Thoracic aorta (tissue), 2 donors: ENCODE data around the gene SNAPC4. TPM values are rescaled to one million over a fixed set of nuclear protein-coding genes. Genes with fewer than 3 reads are reported as not detected.
A peak's percentile ranks its signal among the peaks of the same experiment; 100 is the strongest.

ENCODE experiments used
- ATAC-seq: fragments of 150-250 bp; one replicate; pipeline ENCODE4 v1.8.0; 2017; ENCODE audit warnings: low read depth; ENCODE audit not compliant: insufficient number of reproducible peaks, low FRiP score
- DNase-seq: peaks from one replicate; pipeline ENCODE4 v3.0.0-alpha.2; 2020; ENCODE audit warnings: low spot score
- H3K27ac ChIP-seq, 2 donors: fragments of 200-600 bp; sonication (generic); 1 replicate in 1 of 2; 2 replicates in 1 of 2; pipeline ENCODE4 v1.5.1; 2016; ENCODE audit warnings: mild to moderate bottlenecking in 2 of 2, moderate library complexity in 2 of 2
- H3K27me3 ChIP-seq: fragments of 200-600 bp; sonication (generic); replicated peaks from 2 replicates; pipeline ENCODE4 v1.6.0; 2016; ENCODE audit warnings: mild to moderate bottlenecking; ENCODE audit not compliant: insufficient read depth
- H3K36me3 ChIP-seq: fragments of 200-600 bp; sonication (generic); one replicate; pipeline ENCODE4 v1.5.1; 2016
- H3K4me1 ChIP-seq, 2 donors: fragments of 200-600 bp; sonication (generic); 1 replicate in 1 of 2; 2 replicates in 1 of 2; pipeline versions ENCODE4 v1.5.1 to v1.6.0; 2016; ENCODE audit warnings: low read depth in 2 of 2, mild to moderate bottlenecking in 1 of 2; ENCODE audit not compliant: control insufficient read depth in 1 of 2
- H3K4me3 ChIP-seq: fragments of 200-600 bp; sonication (generic); 2 replicates; pipeline ENCODE4 v1.5.1; 2016; ENCODE audit warnings: mild to moderate bottlenecking
- H3K9me3 ChIP-seq: fragments of 200-600 bp; sonication (generic); 2 replicates; pipeline ENCODE4 v1.5.1; 2016
- total RNA-seq, 2 donors: library from RNA; depleted of rRNA; stranded (reverse); fragments of >200 nt; gene quantifications; one replicate each; pipeline versions ENCODE4 v1.1.0 to v1.2.3, GENCODE V29; 2016
- TF ChIP-seq, protein P1 (sequence below): fragments of 200-600 bp; sonication (generic); IDR thresholded peaks from one replicate; pipeline ENCODE4 v1.5.1; 2019; ENCODE audit warnings: antibody characterized with exemption

The SNAPC4 gene
- total RNA-seq, 2 donors from 2014 or later = 8.0 to 8.5 TPM

DNA sequence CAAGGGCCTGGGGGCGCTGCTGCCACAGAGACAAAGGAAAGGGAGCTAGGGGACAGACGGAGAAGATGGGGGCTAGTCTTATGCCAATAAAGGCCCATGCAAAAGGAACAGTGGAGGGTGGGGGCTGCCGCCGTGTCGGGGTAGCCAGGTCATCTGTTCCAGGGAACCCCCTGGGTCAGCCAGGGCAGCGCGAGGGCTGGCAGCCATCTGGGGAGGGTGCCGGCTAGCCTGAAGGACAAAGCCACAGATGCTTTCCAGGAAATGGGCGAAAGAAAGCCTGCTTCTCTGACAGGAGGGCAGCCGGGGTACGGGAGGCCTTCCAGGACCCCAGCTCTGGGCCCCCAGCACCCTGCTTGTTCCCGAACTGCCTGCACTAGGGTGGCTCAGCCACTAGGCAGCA lies 24.9 kb downstream of the SNAPC4 start:
- Histone ChIP-seq H3K27ac (no peak overlapping the region), H3K9me3 (no peaks in the 10 kb centered on the region), H3K36me3 (peaks cover 2% of the 10 kb centered on the region), H3K27me3 (no peaks in the 10 kb centered on the region), H3K4me1 (no peaks in the 10 kb centered on the region), H3K4me3 (no peak overlapping the region)
- no peak for ATAC-seq
- TF ChIP-seq, protein P1, sequence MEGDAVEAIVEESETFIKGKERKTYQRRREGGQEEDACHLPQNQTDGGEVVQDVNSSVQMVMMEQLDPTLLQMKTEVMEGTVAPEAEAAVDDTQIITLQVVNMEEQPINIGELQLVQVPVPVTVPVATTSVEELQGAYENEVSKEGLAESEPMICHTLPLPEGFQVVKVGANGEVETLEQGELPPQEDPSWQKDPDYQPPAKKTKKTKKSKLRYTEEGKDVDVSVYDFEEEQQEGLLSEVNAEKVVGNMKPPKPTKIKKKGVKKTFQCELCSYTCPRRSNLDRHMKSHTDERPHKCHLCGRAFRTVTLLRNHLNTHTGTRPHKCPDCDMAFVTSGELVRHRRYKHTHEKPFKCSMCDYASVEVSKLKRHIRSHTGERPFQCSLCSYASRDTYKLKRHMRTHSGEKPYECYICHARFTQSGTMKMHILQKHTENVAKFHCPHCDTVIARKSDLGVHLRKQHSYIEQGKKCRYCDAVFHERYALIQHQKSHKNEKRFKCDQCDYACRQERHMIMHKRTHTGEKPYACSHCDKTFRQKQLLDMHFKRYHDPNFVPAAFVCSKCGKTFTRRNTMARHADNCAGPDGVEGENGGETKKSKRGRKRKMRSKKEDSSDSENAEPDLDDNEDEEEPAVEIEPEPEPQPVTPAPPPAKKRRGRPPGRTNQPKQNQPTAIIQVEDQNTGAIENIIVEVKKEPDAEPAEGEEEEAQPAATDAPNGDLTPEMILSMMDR = no peak
- DNase-seq = no peak

- DNase-seq (no peak), ATAC-seq (no peak)
- Histone ChIP-seq H3K36me3 (peaks cover 1% of the 10 kb centered on the region), H3K4me1 (no peaks in the 10 kb centered on the region), H3K4me3 (no peak overlapping the region), H3K27ac (no peak overlapping the region), H3K27me3 (no peaks in the 10 kb centered on the region), H3K9me3 (no peaks in the 10 kb centered on the region)
- TF ChIP-seq, protein P1 = no peak
Observed at GRCh38 chr9:136374183-136374575, 25.8 kb downstream of the SNAPC4 start.

DNA sequence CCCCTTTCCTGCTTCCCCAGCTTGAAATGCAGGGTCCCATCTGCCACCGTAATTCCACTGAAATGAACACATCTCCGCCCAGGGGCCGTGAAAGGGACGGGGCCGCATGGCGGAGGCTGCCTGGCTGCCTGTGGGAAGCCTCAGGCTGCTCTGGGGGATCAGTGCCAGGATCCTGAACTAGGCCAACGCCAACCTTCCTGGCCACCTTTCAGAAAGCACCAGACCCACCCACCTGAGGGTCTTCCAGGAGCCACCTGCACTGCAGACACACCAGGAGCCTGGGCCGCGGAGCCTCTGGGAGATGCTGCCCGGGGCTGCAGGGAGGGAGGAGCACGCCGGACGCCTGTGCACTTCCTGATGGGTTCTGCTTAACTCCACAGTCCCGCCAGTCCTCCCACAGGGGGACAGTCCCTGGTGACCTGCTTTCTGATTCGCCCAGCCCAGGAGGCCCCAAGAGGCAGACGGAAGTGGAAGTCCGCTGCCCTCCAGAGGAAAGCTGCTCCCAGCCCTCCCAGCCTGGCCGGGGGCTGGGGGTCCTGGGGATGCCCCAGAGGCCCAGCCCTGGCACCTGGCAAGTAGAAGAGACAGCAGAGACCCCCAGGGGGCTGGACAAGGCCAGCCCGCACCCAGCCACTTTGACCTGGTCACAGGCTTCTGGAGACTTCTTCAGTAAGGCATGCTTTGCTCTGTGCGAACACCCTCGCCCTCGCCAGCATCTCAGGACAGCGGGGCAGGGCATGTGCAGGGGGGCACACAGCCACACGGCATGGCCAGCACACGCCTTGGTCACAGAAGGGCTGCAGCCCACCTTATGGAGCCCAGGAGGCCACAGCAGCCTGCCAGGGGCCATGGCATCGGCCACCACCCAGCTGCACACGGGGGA lies 26.4 kb downstream of the SNAPC4 start, which contains the start of gene CARD9:
CARD9 (minus strand) TSS at position 370 of the 883 bp plus-strand sequence. CDS start 1,591 bp downstream, outside the sequence.
- ATAC-seq (no peak), DNase-seq (no peak)
- Histone ChIP-seq H3K4me3 (peak within 1 kb of the TSS; percentile 58), H3K9me3 (no peaks in the 10 kb centered on the region), H3K27ac (no peak within 1 kb of the TSS), H3K4me1 (no peaks in the 10 kb centered on the region), H3K36me3 (no peaks in the 10 kb centered on the region), H3K27me3 (no peaks in the 10 kb centered on the region)
- TF ChIP-seq, protein P1 = no peak

DNA sequence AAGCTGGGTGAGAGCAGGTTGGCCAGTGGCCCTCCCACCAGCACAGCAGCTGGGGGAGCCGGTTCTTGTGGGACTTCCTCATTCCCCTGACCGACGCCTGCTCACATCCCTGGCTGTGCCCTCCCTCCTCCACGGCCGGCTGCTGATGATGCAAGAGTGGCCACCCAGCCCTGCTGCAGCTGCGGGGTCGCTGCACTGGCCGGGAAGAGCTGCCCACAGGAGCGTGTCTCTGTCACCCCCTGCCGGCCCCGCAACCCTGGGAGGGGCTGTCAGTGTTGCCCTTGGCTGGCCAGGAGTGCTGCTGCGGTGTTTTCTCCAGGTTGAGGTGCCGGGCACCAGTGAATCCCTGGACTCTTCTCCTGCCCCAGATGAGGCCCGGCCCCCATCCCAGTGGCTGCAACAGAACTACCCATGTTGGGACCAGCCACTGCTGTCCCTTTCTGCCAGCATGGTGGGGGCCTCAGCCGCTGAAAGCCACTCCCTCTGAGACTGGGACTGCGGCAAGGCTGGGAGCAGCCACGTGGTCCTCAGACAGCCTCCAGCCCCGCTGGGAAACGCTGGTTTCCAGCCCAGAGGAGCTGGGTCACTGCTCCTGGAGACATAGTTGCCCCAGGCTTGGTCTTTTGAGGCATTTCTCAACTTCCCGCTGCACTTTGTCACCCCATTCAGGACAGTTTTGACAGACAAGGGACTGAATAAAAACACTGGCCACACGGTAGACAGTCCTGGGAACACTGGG lies 27.2 kb downstream of the SNAPC4 start:
- no peaks in the 10 kb centered on the region for H3K9me3 ChIP-seq
- H3K27me3 ChIP-seq = no peaks in the 10 kb centered on the region
- no peaks in the 10 kb centered on the region for H3K36me3 ChIP-seq
- TF ChIP-seq, protein P1 = no peak
- ATAC-seq = no peak
- no peak overlapping the region for H3K27ac ChIP-seq
- peak overlapping the region; percentile 58 for H3K4me3 ChIP-seq
- H3K4me1 ChIP-seq = no peaks in the 10 kb centered on the region
- no peak for DNase-seq

DNA sequence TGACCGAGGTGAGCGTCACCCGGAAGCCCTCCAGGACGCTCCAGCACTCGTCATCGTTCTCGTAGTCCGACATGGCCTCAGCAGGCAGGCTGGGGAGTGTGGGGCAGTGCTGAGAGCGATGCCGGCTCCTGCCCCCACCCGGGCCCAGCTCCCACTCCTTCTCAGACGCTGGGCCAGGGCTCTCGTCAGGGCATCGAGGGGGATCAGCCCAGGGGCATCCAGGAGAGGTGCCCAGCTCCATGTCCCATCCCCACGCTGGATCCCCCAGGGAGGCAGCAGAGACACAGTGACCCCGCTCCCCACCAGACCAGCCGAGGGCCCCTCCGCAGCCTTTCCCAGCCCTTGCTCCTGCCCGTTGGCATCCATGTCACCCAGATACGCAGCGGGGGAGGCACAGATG lies 28.0 kb downstream of the SNAPC4 start:
- Histone ChIP-seq H3K27me3 (no peaks in the 10 kb centered on the region), H3K36me3 (no peaks in the 10 kb centered on the region), H3K9me3 (no peaks in the 10 kb centered on the region), H3K4me1 (no peaks in the 10 kb centered on the region), H3K27ac (no peak overlapping the region), H3K4me3 (no peak overlapping the region)
- TF ChIP-seq, protein P1 = no peak
- DNase-seq (no peak), ATAC-seq (no peak)
